Heart left ventricle (tissue), 13 donors: ENCODE measurements around the gene LARP1.

Experiments used
- CTCF ChIP-seq, 12 donors: fragments of 200-600 bp; sonication (generic) in 4 of 12; IDR thresholded peaks; one replicate each; pipeline versions ENCODE4 v1.5.0 to v1.8.0; 2018 to 2022; ENCODE audit warnings: antibody characterized with exemption in 12 of 12, mild to moderate bottlenecking in 5 of 12
- POLR2A ChIP-seq, 2 donors: fragments of 450-650 bp; IDR thresholded peaks; one replicate each; pipeline ENCODE4 v1.6.1; 2017; ENCODE audit warnings: antibody characterized with exemption in 2 of 2, mild to moderate bottlenecking in 2 of 2, moderate library complexity in 2 of 2
- donor health status: ischemic (EF 13 %, LVEDD 7.1; RV severe dilation, severe dysfunction).
- donor health status: DM: no; HTN: yes; CAD: no.
- donor health status: DM: no; HTN: no; CAD: no.
- donor health status: ischemic (EF 25% LVEDD 6.9; RV normal size, moderate dysfunction).
- donor health status: ischemic (EF 25% LVEDD 5.7; RV mildly dilated, moderate dysfunction).
- donor health status: ischemic (EF 35%, LVEDD 5.7; RV mildly dilated, moderate dysfunction).
- donor health status: nonischemic (EF 11% LVEDD 7.7; RV severe dilation, severe dysfunction).
- donor health status: DM: yes; HTN: yes; CAD: no.
- donor health status: PGD.
- donor health status: ischemic (EF 29% LVEDD 5.4; RV normal size, mild dysfunction).
- donor health status: nonischemic (EF 23%, LVEDD 6.1; RV moderate dilation, normal function).

- TF ChIP-seq CTCF (IDR thresholded peaks at IDR 0.05) (no peak), POLR2A (IDR thresholded peaks at IDR 0.05) (no peak)
Observed at GRCh38 chr5:154758493-154758892, 3.3 kb downstream of the LARP1 start.
